GM21737 (cell line): Measurements from ENCODE around the gene ZSWIM4.
"Not testable (repeated sequence)": the region's sequence is repeated elsewhere in the genome, so short reads cannot be mapped to it uniquely, and the experiment has no call there.

Experiments used
- ATAC-seq: cut with Tn5 transposase; IDR thresholded peaks from one replicate; pipeline ENCODE4 v1.9.1; 2021; ENCODE audit warnings: mild to moderate bottlenecking, moderate library complexity; ENCODE audit not compliant: unreplicated experiment

The ZSWIM4 gene

DNA sequence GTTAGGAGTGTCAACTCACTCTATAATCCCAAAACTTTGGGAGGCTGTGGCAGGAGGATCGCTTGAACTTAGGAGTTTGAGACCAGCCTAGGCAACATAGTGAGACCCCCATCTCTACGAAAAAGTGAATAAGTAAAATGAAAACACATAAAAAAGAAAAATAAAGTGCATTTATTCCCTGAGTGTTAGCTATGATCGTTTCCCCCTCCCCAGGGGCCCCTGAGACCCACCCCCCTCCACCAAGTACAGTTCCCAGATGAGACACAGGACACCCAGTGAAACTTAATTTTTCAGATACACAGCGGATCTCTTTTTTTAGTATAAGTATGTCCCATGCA, 53.1 kb downstream of the ZSWIM4 start:
- no peak for ATAC-seq

DNA sequence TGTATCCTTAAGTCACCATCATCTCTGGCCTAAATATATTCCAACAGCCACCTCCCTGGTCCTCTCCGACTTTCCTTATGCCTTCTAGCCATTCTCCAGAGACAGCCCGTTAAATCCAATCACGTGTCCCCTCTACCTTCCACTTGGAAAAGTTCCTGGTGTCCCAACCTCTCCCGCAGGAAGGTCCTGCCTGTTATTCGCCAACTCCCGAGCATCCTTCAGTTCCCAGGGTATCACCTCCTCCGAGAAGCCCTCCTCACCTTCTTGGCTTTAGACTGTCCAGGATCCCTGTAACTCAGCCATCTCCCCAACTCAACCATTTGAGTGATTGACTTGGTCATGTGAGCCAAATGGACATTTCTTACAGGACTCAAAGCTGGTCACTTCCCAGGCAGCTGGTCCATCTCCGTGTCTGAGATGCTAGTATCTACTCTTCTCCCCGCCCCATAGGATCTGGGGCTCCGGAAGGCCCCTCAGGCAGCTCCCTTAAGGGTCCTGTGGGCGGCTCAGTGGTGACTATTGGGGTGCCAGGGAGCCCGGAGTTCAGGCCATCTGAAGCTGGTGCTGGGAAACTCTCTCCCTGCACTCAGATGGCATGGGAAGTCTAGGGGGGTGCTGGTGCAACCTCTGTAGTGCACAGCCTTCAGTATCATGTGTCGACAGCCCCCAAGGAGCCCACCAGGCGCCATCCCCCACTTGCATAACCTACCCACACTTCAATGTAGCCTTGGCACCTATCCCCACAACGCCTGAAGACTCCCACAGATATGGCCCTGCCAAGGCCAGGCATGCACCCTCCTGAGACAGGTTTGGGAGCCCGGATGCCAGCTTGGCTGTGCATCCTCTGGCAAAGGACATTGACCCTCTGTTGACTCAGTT, 53.8 kb downstream of the ZSWIM4 start:
- ATAC-seq, result no peak

DNA sequence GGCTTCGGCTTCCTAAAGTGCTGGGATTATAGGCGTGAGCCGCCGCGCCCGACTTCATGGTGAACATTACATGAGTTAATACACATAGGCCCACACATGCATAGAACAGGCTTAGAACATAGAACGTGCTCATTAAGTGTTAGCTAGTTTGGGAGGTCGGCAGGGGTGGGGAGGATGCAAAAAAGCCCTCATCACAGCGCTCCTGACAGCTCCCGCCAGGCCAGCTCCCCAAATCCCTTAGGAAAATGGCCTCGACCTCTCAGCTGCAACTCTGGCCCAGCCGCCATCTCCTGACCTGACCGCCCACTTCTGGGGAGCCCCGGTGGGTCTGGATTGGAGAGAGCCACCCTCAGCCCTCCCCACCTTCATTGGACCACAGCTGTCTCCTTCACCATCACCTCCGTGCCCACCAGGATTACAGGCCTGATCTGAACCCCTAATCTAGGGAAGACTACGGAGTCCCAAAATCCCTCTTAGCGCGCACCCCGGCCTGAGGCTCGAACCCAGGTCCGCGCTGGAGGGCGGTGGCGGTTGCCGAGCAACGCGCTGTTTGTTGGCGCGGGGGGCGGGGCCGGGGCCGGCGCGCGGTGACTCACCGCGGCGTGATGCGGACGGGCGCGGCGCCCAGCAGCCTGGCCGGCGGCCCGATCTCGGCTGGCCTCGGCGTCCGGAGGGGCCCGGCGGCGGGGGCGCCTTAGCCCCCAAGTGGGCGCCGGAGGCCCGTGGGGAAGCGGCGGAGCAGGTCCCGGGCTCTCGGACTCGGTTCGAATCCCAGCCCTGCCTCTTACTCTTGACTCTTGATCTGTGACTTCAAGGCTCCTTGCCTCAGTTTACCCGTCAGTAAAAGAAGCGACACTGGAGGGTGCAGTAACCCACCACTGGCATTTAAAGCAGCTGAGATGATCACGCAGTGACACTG, 55.0 kb downstream of the ZSWIM4 start:
- ATAC-seq, result no peak

DNA sequence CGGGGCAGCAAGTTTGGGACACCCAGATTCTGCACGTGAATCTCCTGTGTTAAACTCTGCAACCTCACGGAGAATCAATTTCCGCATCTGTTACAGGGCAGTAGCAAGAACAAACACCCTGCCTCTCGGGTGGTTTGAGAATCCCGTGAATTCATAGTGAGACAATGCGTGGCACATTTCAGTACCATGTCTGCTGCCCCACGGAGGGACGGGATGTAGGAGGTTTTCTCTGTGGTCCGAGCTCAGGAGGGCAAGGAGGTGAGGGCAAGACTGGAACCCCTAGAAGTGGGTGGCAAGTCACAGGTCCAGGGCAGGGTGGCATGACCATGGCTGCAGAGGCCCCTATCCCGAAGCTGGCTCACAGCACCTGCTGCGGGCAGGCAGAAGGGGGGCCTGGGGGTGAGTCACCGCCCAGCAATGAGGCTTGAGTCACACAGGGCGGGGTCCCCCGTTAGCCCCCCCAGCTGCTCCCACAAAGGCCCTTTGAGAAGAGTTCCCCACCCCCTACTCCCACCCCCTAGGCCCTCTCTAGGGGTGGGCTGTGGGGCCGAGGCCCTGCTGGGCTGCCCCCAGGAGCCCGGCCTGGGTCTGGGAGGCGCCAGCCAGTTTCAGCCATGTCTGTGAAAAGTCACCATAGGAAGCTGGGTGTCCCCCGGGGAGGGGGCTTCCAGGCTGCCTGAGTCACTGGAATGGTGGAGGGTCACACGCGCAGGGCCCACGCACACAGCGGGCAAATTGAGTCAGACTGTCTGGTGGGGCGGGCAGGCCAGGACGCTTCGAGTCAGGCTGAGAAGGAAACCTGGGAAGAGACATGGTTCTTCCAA, 55.9 kb downstream of the ZSWIM4 start:
- ATAC-seq, result no peak

DNA sequence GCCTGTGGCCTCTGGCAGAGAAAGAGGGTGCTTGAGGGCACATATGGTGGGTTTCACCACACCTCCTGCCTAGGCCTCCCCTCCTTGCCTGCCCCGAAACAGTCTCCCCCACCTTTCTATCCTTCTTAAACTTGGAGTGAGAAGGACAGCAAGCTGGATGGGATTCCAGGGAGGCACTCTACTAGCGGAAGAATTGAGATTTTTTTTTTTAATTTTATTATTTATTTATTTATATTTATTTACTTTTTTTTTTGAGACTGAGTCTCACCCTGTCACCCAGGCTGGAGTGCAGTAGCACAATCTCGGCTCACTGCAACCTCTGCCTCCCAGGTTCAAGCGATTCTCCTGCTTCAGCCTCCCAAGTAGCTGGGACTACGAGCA, 56.5 kb downstream of the ZSWIM4 start:
- ATAC-seq, result not testable (repeated sequence)

DNA sequence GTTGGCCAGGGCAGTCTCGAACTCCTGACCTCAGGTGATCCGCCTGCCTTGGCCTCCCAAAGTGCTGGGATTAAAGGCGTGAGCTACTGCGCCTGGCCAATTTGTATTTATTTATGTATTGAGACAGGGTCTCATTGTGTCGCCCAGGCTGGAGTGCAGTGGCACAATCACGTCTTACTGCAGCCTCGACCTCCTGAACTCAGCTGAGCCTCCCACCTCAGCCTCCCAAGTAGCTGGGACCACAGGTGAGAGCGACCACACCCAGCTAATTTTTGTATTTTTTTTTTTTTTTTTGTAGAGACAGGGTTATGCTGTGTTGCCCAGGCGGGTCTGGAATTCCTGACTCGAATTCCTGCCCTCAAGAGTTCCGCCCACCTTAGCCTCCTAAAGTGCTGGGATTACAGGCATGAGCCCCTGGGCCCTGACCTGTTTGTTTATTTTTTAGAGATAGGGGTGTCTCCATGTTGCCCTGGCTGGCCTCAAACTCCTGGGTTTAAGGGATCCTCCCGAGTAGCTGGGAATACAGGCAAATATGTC, 57.0 kb downstream of the ZSWIM4 start:
- ATAC-seq, result not testable (repeated sequence)

DNA sequence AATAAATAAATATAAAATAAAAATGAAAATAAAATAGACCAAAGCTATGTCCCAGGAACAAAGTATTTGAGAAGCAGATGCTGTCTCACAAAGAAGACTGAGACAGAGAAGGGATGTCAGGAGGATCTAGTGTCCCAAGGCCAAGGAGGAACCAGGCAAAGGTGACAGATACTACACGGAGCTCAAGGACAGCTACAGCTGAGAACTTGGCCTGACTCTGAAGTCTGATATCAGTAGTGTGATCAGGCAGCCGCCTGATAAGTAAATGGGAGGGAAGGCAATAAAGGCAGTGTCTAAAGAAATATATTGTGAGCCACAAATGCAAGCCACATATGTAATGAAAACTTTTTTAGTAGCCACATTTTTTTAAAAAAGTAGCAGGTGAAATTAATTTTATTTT, 61.3 kb downstream of the ZSWIM4 start:
- ATAC-seq, result no peak

DNA sequence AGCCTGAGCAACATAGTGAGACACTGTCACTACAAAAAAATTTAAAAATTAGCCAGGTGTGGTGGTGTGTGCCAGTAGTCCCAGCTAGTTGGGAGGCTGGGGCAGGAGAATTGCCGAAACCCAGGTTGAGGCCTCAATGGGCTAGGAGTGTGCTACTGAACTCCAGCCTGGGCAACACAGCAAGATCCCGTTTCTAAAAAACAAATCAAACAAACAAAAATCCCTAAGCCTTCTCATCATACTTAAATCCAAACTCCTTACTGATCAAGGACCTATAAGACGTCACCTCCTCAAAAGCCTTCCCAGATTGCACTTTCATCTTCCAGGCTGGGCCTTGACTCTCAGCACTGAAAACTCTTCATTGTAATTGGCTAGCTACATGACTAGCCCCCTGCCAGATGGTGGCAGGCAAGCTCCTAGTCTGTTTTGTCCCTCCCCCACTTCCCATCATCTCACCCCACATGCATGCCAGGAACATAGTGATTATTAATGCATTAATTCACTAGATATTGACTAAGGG, 64.2 kb downstream of the ZSWIM4 start:
- no peak for ATAC-seq

DNA sequence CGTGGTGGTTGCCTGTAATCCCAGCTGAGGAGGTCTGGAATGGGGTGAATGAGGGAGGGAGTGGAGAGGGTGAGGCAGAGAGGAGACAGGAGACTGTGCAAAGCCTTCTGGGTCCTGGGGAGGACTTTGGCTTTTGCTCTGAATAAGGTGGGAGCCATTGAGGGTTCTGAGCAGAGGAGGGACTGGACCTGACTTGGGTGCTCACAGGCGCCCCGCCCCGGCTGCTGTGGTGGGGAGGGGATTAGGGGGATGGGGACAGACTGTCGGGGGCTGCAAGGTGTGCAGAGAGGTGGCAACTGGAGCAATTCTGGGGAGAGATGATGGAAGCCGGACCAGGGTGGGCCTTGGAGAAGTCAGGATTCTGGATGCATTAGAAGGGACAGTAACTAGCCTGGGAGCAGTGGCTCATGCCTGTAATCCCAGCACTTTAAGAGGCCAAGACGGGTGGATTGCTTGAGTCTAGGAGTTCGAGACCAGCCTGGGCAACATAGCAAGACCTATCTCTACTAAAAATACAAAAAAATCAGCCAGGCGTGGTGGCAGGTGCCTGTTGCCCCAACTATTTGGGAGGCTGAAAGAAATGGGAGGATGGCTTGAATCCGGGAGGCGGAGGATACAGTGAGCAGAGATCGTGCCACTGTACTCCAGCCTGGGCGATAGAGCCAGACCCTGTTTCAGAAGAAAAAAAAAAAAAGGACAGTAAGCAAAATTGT, 65.6 kb downstream of the ZSWIM4 start:
- no peak for ATAC-seq

DNA sequence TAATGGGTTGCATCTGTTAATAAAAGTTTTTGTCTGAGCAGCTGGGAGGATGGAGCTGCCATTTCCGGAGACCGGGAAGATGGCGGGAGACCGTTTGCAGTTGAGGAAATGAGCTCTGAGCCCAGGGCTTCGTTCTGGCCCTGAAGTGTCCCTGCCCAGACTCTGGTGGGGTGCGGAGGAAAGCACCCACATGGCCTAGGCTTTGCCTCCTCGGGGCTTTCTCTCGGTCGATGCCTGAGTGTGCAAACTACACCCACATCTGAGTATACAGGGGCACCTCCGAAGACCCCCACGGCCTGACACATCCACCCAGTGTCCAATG, 66.1 kb downstream of the ZSWIM4 start:
- ATAC-seq, result peak; percentile 37

DNA sequence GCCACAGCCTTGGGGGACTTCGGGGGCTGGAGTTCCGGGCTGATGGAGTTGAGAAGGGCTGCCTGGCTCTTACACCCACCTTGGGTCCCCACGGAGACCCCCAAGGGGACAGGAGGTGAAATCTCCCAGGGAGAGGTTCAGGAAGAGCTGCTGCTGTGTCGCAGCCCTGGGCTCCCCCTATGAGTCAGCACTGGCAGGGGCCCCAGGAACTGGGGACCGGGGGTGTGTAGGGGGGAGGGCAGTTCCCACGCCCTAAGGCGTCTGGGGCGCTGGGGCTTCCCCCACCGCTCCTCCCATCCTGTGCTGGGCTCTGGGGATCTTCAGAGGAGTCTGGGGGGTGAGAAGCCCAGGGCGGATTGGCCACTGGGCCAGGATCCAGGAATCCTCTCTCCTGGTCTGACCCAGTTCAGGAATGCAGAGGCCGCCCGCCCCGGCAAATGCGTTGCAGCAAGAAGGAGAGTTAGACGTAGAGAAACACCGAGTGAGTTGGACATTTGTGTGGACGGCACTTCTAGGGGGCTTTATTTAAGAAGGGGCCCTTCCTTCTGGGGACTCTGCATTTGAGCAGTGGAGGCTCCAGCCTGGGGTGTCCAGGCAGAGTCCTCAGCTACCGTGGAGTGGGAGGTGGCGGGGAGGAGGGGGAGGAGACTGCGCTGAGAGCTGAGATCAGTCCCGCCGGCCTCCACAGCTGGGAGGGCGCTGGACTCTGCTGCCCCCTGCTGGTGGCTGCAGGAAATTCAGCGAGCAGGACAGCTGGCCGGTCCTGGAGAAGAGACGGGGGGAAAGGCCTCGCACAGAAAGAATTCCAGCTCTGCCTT, 66.7 kb downstream of the ZSWIM4 start:
- ATAC-seq, result peak; percentile 67

DNA sequence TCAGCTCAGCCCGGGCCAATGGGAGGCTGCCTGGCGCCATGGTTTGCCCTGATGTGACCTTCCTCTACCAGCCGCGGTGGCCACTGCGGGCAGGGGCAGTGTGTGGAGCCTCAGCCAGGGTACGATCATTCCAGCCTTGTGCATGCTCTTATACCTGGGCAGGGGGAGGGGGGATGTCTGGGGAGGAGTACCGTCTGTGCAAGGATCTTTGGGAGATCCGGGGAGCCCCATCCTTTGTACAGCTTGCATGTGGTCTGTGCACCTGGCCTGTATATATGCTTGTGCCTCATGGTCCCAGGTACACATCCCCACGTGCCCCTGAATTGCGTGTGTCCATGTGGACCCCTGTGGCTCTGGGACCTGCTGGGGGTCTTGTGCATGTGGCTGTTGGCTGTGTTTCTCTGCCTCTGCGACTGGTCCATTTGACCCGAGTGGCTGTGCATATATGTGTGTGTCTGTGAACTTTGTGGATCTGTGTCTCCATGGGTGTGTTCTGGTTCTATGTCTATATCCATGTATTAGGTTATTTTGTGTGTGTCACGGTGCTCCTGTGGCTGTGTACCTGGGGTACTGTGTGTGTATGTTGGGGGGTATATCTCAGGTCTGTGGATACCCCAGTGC, 68.9 kb downstream of the ZSWIM4 start:
- ATAC-seq, result no peak

DNA sequence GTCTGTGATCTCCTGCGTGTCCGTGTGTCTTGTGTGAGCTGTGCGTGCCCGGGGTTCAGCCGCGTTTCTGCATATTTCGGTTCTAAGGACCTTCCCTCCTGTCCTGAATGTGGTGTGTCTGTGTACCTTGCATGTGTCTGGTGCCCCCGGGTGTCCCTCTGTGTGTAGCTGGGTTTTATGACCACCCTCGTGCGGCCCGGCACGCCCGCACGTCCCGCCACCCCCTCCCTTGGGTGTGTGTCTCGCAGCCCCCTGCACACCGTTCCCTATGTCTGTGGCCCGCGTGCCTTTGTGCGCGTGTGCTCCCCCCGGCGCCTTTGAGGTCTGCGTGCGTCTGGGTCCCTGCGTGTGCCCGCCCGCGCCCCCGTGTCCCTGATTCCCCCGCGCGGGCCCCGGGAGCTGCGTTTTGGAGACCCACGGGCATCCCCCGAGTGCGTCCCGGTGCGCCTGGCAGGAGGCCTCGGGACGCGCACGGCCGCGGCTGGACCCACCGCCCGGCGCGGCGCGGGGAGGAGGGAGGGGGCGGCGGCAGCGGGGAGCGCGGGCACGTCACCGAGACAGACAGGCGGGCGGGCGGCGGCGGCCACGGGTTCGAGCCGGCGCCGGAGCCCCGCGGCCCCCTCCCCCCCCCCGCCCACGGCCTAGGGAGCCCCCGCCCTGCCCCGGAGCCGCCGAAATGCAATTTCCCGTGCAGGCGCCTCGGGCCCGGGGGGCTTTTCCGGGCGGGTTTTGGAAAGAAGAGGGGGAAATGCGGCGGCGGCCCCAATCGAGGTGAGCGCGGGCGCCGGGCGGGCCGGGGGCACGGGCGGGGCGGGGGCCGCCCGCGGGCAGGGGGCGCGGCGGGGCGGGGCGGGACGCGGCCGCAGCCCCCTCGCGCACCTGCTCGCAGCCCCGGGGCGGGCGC, 69.7 kb downstream of the ZSWIM4 start:
- ATAC-seq, result no peak

DNA sequence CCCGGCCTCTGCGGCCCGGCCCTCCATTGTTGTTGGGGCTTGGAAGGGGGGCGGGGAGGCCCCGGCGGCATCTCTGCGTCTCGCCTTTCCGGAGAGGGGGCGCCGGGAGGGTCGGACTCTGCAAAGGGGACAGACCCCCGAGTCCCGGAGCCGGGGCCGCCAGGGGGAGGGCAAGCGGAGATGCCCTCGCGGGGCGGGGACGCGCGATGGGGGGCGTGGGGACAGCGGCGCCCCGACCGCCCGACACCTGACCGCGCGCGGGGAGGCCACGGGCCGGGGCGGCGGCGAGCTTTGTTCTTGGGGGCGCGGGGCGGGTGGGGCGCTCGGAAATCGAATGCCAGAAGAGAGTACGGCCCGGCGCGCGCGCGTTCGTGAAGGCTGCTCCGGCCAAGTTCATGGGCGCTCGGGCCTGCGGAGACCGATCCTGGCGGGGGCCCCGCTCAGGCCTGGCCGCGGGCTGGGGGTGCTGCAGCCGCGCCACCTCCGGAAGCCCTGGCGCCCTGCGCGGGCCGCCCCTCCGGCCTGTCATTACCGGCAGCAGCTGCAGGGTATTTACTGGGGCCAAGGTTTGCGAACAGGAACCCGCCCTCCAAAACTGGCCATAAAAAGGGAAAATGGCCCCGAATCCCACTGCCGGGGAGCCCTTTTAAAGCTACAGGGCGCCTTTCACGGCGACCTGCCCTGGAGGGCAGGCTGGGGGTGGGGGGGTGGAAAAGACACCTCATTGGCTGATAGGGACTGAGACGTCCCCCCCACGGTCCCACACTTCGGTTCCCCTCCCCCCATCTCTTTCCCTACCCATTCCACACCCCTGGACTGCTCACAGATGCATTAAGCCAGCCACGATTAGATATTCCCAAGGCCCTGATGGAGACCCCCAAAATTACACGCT, 70.6 kb downstream of the ZSWIM4 start:
- ATAC-seq, result no peak

DNA sequence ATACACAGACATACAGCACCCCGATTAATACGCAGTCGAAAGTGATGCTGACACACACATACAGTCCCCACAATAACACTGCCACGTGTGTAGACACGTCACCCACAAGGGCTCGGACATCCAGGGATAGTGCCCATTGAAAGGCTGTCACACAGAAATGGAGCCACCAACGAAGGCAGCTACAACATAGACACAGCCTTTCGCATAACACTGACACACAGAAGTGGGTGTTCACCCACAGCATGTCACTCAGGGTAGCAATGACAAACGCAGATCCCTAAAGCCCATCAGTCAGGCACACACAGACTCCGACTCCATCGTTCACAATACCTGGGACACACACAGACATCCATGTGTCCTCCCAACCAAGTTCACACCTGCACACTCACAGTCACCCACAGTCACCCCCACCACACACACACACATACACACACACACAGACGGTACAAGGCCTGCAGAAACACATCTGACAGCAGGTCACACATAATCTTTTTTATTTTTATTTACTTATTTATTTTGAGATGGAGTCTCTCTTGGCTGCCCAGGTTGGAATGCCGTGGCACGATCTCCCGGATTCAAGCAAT, 71.3 kb downstream of the ZSWIM4 start:
- ATAC-seq, result no peak

DNA sequence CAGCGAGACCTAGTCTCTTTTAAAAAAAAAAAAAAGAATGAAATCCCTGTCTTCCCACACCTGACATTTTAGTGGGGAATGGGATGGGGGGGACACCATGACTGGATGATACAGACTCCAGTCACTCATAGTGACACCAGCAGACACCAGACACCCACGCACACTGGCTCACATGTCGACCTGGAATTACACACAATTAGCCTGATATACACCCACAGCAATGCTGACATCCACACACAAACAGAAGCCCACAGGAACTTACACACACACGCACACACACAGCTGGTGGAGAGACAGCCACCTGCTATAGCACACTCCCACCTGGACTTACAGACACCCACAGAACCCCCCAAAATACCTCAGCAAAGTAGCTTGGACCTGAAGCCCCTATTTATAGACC, 73.4 kb downstream of the ZSWIM4 start:
- ATAC-seq, result no peak

DNA sequence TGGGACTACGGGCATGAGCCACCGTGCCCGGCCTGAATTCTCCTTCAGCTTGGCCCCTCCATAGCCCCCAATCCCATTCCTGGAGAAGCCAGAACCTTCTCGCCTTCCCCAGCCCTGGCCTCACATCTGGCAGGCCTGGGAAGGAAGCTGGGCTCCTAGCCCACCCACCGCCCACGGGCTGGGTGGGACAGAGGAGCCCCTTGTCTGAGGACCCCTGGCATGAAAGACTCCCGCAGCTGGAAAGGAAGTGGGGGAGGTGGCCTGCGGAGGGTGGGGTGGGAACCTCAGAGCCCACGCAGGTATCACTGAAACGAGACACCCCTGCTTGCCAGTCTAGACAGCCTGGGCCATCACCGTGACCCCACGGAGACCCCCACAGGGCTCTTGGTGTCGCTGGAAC, 74.0 kb downstream of the ZSWIM4 start:
- ATAC-seq, result no peak
